Activated CD8-positive, alpha-beta T cell treated with anti-CD3 and anti-CD28 coated beads for 36 hours (primary cell): ENCODE measurements around the gene RABEP2. TPM values are rescaled to one million over a fixed set of nuclear protein-coding genes. Genes with fewer than 3 reads are reported as not detected.

Source experiments
- ATAC-seq: fragments of 200-7000 bp; cut with Tn5 transposase; one replicate; pipeline ENCODE4 v1.10.0; 2021; ENCODE audit warnings: mild to moderate bottlenecking, moderate library complexity
- CTCF ChIA-PET: fragments of 350-600 bp; sonication (Branson Sonifier 250); formaldehyde crosslinking; loops from one replicate; lab custom pipeline; 2021; ENCODE audit warnings: antibody characterized with exemption; lab: Charles Lee
- POLR2A ChIA-PET: fragments of 350-600 bp; sonication (Branson Sonifier 250); formaldehyde crosslinking; loops from one replicate; lab custom pipeline; 2021; ENCODE audit warnings: antibody characterized with exemption; lab: Charles Lee
- DNase-seq: peaks from one replicate; pipeline ENCODE4 v3.0.0-alpha.2; 2020
- H3K27ac Mint-ChIP-seq: one replicate; pipeline ENCODE4 v1.8.0; 2021; ENCODE audit warnings: mild to moderate bottlenecking, mixed read lengths
- H3K27me3 Mint-ChIP-seq: one replicate; pipeline ENCODE4 v1.8.0; 2021; ENCODE audit warnings: mixed read lengths
- H3K36me3 Mint-ChIP-seq: one replicate; pipeline ENCODE4 v1.8.0; 2021; ENCODE audit warnings: low read depth, mixed read lengths
- H3K4me1 Mint-ChIP-seq: one replicate; pipeline ENCODE4 v1.8.0; 2021; ENCODE audit warnings: low read depth, mixed read lengths
- H3K4me3 Mint-ChIP-seq: one replicate; pipeline ENCODE4 v1.8.0; 2021; ENCODE audit warnings: mild to moderate bottlenecking, moderate library complexity, mixed read lengths
- H3K9me3 Mint-ChIP-seq: one replicate; pipeline ENCODE4 v1.8.0; 2021; ENCODE audit warnings: mixed read lengths
- CTCF ChIP-seq: fragments of 200-600 bp; IDR thresholded peaks from one replicate; pipeline ENCODE4 v1.8.0; 2022; ENCODE audit warnings: antibody characterized with exemption, mild to moderate bottlenecking
- intact Hi-C: fragments of 100-400 bp; cut with micrococcal nuclease; formaldehyde crosslinking; loops from one replicate; pipeline ENCODE4 v1.10.0; 2022
- total RNA-seq, 2 experiments: library from RNA; stranded (reverse); gene quantifications; one replicate each; pipeline ENCODE4 v1.2.3, GENCODE V29; 2021

RABEP2 gene
- total RNA-seq, 2 experiments from 2014 or later, result 13.1 to 14.0 TPM

GRCh38 chr16:28964496-28964895, 39.5 kb upstream of the RABEP2 start:
- no peak for DNase-seq
- Mint-ChIP-seq H3K4me1 (no peaks in the 10 kb centered on the region), H3K9me3 (no peaks in the 10 kb centered on the region), H3K4me3 (no peak overlapping the region), H3K27ac (no peak overlapping the region), H3K36me3 (peaks cover 34% of the 10 kb centered on the region), H3K27me3 (no peaks in the 10 kb centered on the region)
- ATAC-seq, result no peak
- no peak for TF ChIP-seq CTCF
- intact Hi-C loops, result no loop called here
- POLR2A ChIA-PET, result interaction anchor here (1.0 kb wide), 1 partner anchor 9 kb away, joined by 4 read pairs; no protein-coding TSS in a partner anchor
- CTCF ChIA-PET, result interaction anchor here (1.4 kb wide), 1 partner anchor 19 kb away, joined by 4 read pairs; no protein-coding TSS in a partner anchor

- Mint-ChIP-seq H3K9me3 (no peaks in the 10 kb centered on the region), H3K27me3 (no peaks in the 10 kb centered on the region), H3K4me1 (no peaks in the 10 kb centered on the region), H3K27ac (no peak overlapping the region), H3K4me3 (no peak overlapping the region), H3K36me3 (peaks cover 36% of the 10 kb centered on the region)
- ChIA-PET CTCF (interaction anchor here (1.4 kb wide), 1 partner anchor 19 kb away, joined by 4 read pairs; no protein-coding TSS in a partner anchor), POLR2A (interaction anchor here (1.0 kb wide), 1 partner anchor 10 kb away, joined by 4 read pairs; no protein-coding TSS in a partner anchor)
- intact Hi-C loops, result no loop called here
- no peak for TF ChIP-seq CTCF
- DNase-seq (no peak), ATAC-seq (no peak)
Measured at GRCh38 chr16:28964072-28964471, 39.0 kb upstream of the RABEP2 start.

DNA sequence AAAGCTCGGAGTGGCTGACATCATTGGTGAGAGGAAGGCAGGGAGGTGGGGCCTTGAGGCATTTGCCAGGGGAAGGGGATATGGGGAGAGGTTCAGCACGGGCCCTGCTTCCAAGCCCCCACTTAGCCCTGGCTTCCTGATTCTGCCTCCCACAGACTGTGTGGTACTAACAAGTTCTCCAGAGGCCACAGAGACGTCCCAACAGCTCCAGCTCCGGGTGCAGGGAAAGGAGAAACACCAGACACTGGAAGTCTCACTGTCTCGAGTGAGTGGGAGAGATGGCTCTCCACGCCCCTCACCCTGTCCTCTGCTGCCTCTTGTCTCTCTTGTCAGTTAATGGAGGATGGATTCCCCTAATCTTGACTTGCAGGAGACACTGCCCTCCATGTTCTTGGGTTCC, 33.8 kb upstream of the RABEP2 start:
- Mint-ChIP-seq H3K27me3 (no peaks in the 10 kb centered on the region), H3K36me3 (peaks cover 54% of the 10 kb centered on the region), H3K4me1 (peaks cover 5% of the 10 kb centered on the region), H3K27ac (no peak overlapping the region), H3K4me3 (no peak overlapping the region), H3K9me3 (no peaks in the 10 kb centered on the region)
- intact Hi-C loops, result no loop called here
- ChIA-PET POLR2A (interaction anchor here (0.6 to 1.2 kb wide), 3 partner anchors 9 to 56 kb away, joined by 3 to 5 read pairs (median 4); no protein-coding TSS in a partner anchor), CTCF (interaction anchor here (1.0 to 1.2 kb wide), 2 partner anchors 13 to 14 kb away, joined by 5 to 6 read pairs; no protein-coding TSS in a partner anchor)
- ATAC-seq, result no peak
- TF ChIP-seq CTCF, result no peak
- no peak for DNase-seq

DNA sequence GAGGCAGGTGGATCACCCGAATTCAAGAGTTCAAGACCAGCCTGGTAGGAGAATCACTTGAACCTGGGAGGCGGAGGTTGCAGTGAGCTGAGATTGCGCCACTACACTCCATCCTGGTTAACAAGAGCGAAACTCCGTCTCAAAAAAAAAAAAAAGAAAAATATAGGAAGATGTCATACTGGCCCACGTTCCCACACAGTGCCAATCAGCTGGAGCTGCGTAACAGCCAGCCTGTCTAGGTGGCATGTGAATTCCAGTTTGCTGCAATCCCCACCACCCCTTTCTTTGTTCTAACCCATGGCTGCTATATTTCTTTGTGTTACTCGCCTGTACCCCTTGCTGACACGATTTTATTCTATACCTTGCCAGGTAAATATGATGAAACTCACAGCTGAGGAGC, 33.2 kb upstream of the RABEP2 start:
- no peak for TF ChIP-seq CTCF
- no peak for DNase-seq
- no peak for ATAC-seq
- intact Hi-C loops, result no loop called here
- peaks cover 10% of the 10 kb centered on the region for H3K4me1 Mint-ChIP-seq
- CTCF ChIA-PET, result interaction anchor here (1.0 to 1.2 kb wide), 2 partner anchors 13 to 15 kb away, joined by 5 to 6 read pairs; no protein-coding TSS in a partner anchor
- no peak overlapping the region for H3K4me3 Mint-ChIP-seq
- H3K27me3 Mint-ChIP-seq, result no peaks in the 10 kb centered on the region
- POLR2A ChIA-PET, result interaction anchor here (0.7 to 1.2 kb wide), 2 partner anchors 15 to 56 kb away, joined by 4 to 5 read pairs; no protein-coding TSS in a partner anchor
- H3K27ac Mint-ChIP-seq, result no peak overlapping the region
- H3K36me3 Mint-ChIP-seq, result peaks cover 54% of the 10 kb centered on the region
- H3K9me3 Mint-ChIP-seq, result no peaks in the 10 kb centered on the region

GRCh38 chr16:28951410-28951943, 26.4 kb upstream of the RABEP2 start:
- Mint-ChIP-seq H3K27ac (peak overlapping the region; percentile 90), H3K36me3 (peaks cover 36% of the 10 kb centered on the region), H3K4me1 (peaks cover 26% of the 10 kb centered on the region), H3K4me3 (peak overlapping the region; percentile 96), H3K9me3 (no peaks in the 10 kb centered on the region), H3K27me3 (no peaks in the 10 kb centered on the region)
- TF ChIP-seq CTCF, result no peak
- ChIA-PET CTCF (interaction anchor here (2.6 kb wide), 1 partner anchor 23 kb away, joined by 15 read pairs; the partner anchor contains the start of gene SPNS1), POLR2A (interaction anchor here (0.9 to 2.2 kb wide), 8 partner anchors 11 to 129 kb away, joined by 3 to 9 read pairs (median 4); partner anchors contain the start of genes ATXN2L, LAT and SPNS1)
- ATAC-seq (no peak), DNase-seq (peak; percentile 55)
- intact Hi-C loops, result no loop called here
